ENCODE data around the gene KLHDC9.
"Not testable (repeated sequence)": the region's sequence is repeated elsewhere in the genome, so short reads cannot be mapped to it uniquely, and the experiment has no call there.

KLHDC9 gene, protein sequence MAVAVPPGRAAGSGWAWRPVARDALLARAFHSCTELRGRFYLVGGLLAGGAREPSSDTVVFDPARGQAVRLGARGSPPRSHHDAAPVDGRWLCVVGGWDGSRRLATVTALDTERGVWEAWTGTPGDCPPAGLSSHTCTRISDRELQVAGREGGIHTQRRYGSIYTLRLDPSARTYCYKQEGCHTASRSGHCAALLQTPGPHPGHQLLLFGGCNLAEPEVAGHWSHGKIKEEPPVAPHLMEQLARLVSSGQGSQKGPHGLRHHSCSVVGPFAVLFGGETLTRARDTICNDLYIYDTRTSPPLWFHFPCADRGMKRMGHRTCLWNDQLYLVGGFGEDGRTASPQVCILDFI

DNA sequence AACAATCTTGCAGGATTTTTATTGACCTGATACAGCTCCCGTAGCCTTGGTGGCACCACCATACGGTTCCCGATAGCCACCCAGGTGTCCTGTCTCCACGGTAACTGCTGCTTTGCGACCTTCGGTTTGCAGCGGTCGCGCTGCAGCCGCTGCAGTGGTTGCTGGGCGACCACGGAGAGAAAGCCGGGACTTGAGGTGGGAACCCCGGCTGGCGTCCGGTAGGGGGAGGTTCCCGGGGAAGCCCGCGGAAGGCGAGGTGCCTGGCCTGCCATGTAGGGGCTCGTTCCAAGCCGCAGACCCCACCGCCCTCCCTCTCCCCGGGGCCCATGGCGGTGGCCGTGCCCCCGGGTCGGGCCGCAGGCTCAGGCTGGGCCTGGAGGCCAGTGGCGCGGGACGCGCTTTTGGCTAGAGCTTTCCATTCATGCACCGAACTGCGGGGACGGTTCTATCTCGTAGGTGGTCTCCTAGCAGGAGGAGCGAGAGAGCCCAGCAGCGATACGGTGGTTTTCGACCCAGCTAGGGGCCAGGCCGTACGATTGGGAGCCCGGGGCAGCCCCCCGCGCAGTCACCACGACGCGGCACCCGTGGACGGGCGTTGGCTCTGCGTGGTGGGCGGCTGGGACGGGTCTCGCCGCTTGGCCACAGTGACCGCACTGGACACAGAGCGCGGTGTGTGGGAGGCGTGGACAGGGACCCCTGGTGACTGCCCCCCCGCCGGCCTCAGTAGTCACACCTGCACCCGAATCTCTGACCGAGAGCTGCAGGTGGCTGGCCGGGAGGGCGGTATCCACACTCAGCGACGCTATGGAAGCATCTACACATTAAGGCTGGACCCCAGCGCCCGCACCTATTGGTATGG, at the start of gene KLHDC9:
TSS of gene KLHDC9 (plus strand) at position 152 of the 859 bp plus-strand sequence. CDS start at position 327, 175 bp downstream.
- in situ Hi-C loops (cut with MboI; ENCODE audit: low sequenced_read_pairs): loop anchor here (10.0 kb wide), 2 partner anchors 104 to 374 kb away; no protein-coding TSS in a partner anchor
- Histone ChIP-seq H3K4me1 (no peaks in the 10 kb centered on the region), H3K9me3 (no peaks in the 10 kb centered on the region), H3K36me3 (replicated peaks) (peaks cover 28% of the 10 kb centered on the region), H3K27me3 (ENCODE audit: low read depth) (no peaks in the 10 kb centered on the region), H3K4me3 (no peak within 1 kb of the TSS)
- DNase-seq (ENCODE audit: low spot score in 2 of 2): no peak

DNA sequence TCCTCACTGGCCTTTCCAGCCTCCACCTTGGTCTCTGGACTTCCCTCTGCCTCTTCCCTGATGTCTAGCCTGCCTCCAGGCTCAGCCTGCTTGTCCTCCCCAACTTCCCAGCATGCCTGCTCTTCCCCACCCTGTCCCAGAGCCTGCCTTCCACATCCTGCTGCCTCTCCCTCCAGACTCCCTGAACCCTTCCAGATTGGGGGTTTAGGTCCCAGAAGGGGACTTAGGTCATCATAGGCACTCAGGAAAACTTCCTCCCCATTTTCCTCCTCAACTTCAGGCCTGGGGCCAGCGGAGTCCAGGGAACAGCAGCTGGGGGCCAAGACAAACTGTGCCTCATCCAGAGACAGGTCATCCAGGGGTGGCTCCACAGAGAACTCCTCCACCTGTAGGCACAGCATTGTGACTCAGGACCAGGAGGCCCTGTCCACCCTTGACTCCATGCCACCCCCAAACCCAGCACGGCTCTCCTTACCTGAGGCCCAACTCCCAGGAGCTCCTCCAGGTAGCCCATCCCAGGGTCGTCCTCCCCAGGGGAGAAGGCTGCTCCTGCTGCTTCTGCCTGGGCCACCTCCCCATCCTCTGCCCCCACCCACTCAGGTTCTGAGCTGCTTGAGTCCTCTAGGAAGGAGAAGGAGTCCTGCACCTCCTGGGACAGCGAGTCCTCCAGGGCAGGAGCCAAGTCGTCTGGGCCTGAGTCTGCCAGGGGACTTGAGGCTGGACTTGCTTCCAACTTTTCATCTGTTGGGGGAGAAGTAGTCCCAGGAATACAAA, 49.0 kb upstream of the KLHDC9 start:
- Histone ChIP-seq H3K36me3 (replicated peaks) (no peaks in the 10 kb centered on the region), H3K9me3 (peaks cover 9% of the 10 kb centered on the region), H3K4me3 (no peak overlapping the region), H3K4me1 (peaks cover 8% of the 10 kb centered on the region), H3K27me3 (ENCODE audit: low read depth) (no peaks in the 10 kb centered on the region)
- in situ Hi-C loops (cut with MboI; ENCODE audit: low sequenced_read_pairs): no loop called here
- DNase-seq (ENCODE audit: low spot score in 2 of 2): no peak

DNA sequence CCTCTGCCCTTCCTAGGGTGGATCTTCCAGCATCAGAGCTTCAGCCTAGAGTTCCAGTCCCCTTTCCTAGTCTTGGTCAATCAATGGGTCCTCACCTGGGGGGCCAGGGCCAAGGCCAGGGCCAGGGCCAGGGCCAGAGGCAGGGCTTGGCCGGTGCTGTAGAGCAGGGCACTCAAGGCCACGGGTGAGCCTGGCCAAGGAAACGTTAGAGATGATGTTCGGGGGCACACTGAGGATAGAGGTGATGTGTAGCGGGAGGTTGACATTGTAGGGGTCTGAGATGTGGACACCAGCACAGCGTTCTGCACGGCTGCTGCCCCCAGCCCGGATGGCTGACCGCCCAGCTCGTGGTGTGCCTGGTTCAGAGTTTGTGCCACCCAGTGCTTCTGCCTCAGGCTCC, 46.9 kb upstream of the KLHDC9 start:
- peaks cover 7% of the 10 kb centered on the region for H3K9me3 ChIP-seq
- DNase-seq (ENCODE audit: low spot score in 2 of 2): no peak
- no peak overlapping the region for H3K4me3 ChIP-seq
- in situ Hi-C loops (cut with MboI; ENCODE audit: low sequenced_read_pairs): no loop called here
- 0 out of 2 replicates have a peak, but pooled peaks cover 2% of the 10 kb centered on the region for H3K4me1 ChIP-seq
- no peaks in the 10 kb centered on the region for H3K36me3 ChIP-seq (replicated peaks)
- no peaks in the 10 kb centered on the region for H3K27me3 ChIP-seq (ENCODE audit: low read depth)

DNA sequence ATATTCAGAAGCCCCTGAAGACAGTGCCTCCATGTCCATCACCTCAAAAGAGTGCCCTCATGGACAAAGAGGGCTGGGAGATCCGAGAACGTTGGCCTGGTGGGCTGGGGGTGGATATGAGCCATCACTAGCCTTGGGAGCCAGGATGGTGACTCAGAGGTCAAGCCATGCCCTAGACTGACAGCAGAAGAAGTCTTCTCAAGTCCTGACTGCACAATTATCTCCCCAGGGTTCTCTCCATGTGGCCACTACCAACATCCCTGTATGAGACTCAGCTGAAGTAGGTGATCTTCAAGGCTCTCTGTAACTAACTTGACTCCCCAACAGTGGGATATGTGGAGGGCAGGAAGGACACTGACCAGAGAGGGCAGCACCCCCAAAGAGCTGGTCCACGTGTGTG, 45.3 kb upstream of the KLHDC9 start:
- Histone ChIP-seq H3K9me3 (no peaks in the 10 kb centered on the region; the same call in 1 of the 2 replicates), H3K4me1 (no peaks in the 10 kb centered on the region), H3K36me3 (replicated peaks) (no peaks in the 10 kb centered on the region), H3K4me3 (no peak overlapping the region), H3K27me3 (ENCODE audit: low read depth) (no peaks in the 10 kb centered on the region)
- DNase-seq (ENCODE audit: low spot score in 2 of 2): no peak
- in situ Hi-C loops (cut with MboI; ENCODE audit: low sequenced_read_pairs): no loop called here

DNA sequence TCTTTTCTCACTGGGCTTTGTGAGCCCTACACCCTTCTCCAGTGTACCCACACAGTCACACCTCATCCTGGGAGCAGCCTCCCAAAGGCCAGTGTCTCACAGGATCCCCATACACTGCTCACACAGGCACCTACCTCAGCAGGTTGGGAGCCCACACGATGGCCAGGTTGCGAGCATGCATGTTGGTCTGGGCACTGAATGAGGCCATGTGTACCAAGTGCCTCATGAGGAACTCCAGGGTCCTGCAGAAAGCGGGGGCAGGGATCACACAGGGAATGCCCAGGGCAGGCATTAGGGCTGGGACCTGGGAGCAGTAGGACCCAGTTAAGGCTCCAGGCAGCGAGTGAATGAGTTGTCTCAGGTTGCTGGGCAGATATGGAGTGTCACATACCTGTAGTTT, 43.9 kb upstream of the KLHDC9 start:
- H3K36me3 ChIP-seq (replicated peaks): no peaks in the 10 kb centered on the region

DNA sequence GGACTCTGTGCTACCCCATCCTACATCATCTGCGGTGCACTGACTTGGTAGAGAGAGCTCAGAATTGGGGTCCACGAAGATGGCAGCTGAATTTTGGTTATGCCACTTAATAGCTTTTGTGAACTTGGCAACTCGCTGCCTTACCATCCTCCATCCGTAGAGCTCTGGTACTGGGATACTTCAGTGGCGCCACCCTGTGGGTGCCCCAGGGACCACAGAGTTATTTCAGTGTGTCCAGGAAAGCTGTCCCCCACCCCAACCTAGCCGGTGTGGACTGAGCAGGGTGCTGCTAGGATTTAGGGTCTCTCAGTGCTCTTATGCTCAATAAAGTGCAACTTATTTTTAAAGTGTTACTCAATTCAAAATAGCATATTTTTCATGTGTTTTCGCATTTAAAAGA, 43.4 kb upstream of the KLHDC9 start:
- no peak overlapping the region for H3K4me3 ChIP-seq
- no peaks in the 10 kb centered on the region for H3K36me3 ChIP-seq (replicated peaks)
- H3K9me3 ChIP-seq: no peaks in the 10 kb centered on the region
- H3K4me1 ChIP-seq: no peaks in the 10 kb centered on the region
- no peaks in the 10 kb centered on the region for H3K27me3 ChIP-seq (ENCODE audit: low read depth)
- DNase-seq (ENCODE audit: low spot score in 2 of 2): no peak
- in situ Hi-C loops (cut with MboI; ENCODE audit: low sequenced_read_pairs): no loop called here

More for the DNA sequence above, 43.9 kb upstream of the KLHDC9 start:
- DNase-seq (ENCODE audit: low spot score in 2 of 2): no peak
- Histone ChIP-seq H3K27me3 (ENCODE audit: low read depth) (no peaks in the 10 kb centered on the region), H3K4me1 (no peaks in the 10 kb centered on the region), H3K4me3 (no peak overlapping the region), H3K9me3 (no peaks in the 10 kb centered on the region)
- in situ Hi-C loops (cut with MboI; ENCODE audit: low sequenced_read_pairs): no loop called here

DNA sequence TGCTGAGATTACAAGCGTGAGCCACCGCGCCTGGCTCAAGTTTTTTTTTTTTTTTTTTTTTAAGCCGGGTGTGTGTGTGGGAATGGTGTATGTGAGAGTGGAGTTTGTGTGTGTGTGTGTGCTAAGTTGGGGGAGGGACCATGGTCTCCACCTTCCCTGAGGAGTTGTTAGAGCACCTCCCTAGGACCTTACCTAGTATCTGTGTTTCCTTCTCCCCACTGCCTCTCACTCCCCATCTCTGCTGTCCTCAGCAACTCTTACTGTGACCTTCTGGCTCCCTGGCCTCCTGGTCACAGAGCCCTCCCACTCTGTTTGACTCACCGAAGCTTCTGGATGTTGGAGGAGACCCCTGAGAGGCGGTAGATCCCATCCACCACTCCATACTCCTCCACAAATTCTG, 38.9 kb upstream of the KLHDC9 start:
- in situ Hi-C loops (cut with MboI; ENCODE audit: low sequenced_read_pairs): no loop called here
- DNase-seq (ENCODE audit: low spot score in 2 of 2): no peak
- Histone ChIP-seq H3K27me3 (ENCODE audit: low read depth) (no peaks in the 10 kb centered on the region; the same call in 1 of the 2 replicates), H3K4me1 (no peaks in the 10 kb centered on the region), H3K4me3 (no peak overlapping the region), H3K36me3 (replicated peaks) (no peaks in the 10 kb centered on the region), H3K9me3 (no peaks in the 10 kb centered on the region)

DNA sequence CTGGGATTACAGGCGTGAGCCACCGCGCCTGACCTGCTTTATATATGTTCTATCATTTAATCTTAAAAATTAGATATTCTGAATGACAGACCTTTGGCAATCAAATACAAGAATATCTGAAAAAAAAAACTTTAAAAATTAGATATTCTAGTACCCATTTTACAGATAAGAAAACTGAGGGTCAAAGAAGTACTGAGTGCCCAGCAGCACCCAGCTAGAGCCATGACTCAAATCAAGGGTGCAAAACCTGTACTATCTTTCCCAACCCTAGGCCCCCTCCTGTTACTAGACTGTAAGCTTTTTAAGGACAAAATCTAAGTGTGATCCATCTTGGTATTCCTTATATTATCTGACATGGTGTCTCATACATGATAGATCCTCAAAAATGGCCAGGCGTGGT, 36.7 kb upstream of the KLHDC9 start:
- in situ Hi-C loops (cut with MboI; ENCODE audit: low sequenced_read_pairs): no loop called here
- Histone ChIP-seq H3K4me3 (no peak overlapping the region), H3K4me1 (no peaks in the 10 kb centered on the region), H3K9me3 (no peaks in the 10 kb centered on the region), H3K36me3 (replicated peaks) (no peaks in the 10 kb centered on the region), H3K27me3 (ENCODE audit: low read depth) (no peaks in the 10 kb centered on the region; the same call in 1 of the 2 replicates)
- no peak for DNase-seq (ENCODE audit: low spot score in 2 of 2)

DNA sequence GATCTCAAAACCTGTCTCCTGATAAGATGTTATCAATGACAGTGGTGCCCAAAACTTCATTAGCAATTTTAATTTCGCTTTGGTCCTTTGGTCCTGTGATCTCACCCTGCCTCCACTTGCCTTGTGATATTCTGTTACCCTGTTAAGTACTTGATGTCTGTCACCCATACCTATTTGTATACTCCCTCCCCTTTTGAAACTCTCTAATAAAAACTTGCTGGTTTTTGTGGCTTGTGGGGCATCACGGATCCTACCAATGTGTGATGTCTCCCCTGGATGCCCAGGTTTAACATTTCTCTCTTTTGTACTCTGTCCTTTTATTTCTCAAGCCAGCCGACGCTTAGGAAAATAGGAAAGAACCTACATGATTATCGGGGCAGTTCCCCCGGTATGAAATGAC, 34.2 kb upstream of the KLHDC9 start:
- H3K27me3 ChIP-seq (ENCODE audit: low read depth); H3K36me3 ChIP-seq (replicated peaks); H3K9me3 ChIP-seq; H3K4me3 ChIP-seq; H3K4me1 ChIP-seq; in situ Hi-C loops (cut with MboI; ENCODE audit: low sequenced_read_pairs); DNase-seq (ENCODE audit: low spot score in 2 of 2): not testable (repeated sequence)

DNA sequence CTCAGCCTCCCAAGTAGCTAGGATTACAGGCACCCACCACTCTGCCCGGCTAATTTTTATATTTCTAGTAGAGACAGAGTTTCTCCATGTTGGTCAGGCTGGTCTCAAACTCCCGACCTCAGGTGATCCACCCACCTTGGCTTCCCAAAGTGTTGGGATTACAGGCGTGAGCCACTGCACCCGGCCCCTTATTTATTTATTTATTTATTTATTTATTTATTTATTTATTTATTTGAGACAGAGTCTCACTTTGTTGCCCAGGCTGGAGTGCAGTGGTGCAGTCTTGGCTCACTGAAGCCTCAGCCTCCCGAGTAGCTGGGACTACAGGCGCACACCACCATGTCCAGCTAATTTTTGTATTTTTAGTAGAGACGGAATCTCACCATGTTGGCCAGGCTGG, 32.5 kb upstream of the KLHDC9 start:
- in situ Hi-C loops (cut with MboI; ENCODE audit: low sequenced_read_pairs); H3K36me3 ChIP-seq (replicated peaks); DNase-seq (ENCODE audit: low spot score in 2 of 2); H3K4me3 ChIP-seq; H3K27me3 ChIP-seq (ENCODE audit: low read depth); H3K9me3 ChIP-seq; H3K4me1 ChIP-seq: not testable (repeated sequence)

DNA sequence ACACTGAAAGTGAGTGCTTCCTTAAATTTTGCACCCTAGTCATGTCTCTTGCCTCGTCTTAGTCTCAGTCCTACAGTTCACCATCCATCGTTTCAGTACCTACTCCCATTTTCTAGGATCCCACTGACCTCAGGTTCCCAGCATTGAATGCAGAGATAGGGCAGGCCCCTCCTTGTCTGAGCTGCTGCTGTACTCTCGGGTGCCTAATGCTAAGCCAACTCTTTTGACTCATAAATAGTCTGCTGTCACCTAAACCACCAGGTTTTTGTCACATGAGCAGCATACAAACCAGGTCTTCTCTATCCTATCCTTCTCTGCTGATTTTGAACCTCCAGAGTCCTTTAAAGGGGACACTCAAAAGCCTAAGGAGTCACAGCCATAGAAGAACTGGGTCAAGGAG, 31.5 kb upstream of the KLHDC9 start:
- no peaks in the 10 kb centered on the region; the same call in 1 of the 2 replicates for H3K27me3 ChIP-seq (ENCODE audit: low read depth)
- no peaks in the 10 kb centered on the region for H3K4me1 ChIP-seq
- no peak overlapping the region for H3K4me3 ChIP-seq
- in situ Hi-C loops (cut with MboI; ENCODE audit: low sequenced_read_pairs): no loop called here
- H3K36me3 ChIP-seq (replicated peaks): no peaks in the 10 kb centered on the region
- DNase-seq (ENCODE audit: low spot score in 2 of 2): no peak
- H3K9me3 ChIP-seq: no peaks in the 10 kb centered on the region

DNA sequence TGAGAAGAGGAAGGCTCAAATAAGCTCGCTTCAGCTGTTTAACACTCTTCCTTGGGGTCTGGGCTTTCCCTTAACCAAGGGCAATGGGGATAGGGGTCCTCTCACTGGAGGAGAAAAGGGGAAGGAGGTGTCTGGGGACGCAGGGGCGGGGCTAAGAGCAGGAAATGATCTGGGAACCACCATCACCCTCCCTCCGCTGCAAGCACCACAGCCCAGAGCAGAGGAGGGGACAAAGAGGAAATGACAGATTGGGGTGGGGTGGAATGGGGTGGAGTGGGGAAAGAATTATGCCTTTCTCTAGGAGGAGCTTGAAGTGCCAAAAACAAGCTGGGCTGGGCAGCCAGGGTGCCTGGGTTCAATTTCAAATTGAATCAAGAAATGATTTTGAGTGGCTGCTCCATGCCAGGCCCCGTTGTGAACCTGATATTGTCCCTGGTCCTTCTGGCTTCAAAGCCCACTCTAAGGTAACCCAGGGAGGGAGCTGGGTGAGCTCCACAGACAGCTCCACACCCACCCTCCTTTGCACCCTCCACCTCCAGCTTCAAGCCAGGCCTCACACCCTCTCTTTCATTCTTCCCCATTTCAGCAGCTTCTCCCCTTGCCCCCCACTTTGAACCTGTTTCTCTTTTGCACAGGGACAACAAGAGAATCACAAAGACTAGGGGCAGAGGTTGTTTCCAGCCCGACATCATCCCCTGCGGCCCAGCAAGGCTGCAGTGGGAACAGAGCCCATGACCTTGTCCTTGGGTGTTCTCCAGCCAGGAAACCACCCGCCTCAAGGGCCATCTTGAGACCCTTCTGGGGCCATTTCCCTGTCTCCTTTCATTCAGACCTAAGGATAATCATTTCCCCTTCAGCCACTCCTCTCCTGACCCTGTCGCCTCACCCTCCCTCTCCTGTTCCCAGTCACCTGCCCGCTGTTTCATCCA, 29.6 kb upstream of the KLHDC9 start:
- in situ Hi-C loops (cut with MboI; ENCODE audit: low sequenced_read_pairs): no loop called here
- no peak for DNase-seq (ENCODE audit: low spot score in 2 of 2)
- Histone ChIP-seq H3K36me3 (replicated peaks) (no peaks in the 10 kb centered on the region), H3K4me3 (no peak overlapping the region), H3K4me1 (no peaks in the 10 kb centered on the region), H3K9me3 (no peaks in the 10 kb centered on the region), H3K27me3 (ENCODE audit: low read depth) (no peaks in the 10 kb centered on the region; the same call in 1 of the 2 replicates)

DNA sequence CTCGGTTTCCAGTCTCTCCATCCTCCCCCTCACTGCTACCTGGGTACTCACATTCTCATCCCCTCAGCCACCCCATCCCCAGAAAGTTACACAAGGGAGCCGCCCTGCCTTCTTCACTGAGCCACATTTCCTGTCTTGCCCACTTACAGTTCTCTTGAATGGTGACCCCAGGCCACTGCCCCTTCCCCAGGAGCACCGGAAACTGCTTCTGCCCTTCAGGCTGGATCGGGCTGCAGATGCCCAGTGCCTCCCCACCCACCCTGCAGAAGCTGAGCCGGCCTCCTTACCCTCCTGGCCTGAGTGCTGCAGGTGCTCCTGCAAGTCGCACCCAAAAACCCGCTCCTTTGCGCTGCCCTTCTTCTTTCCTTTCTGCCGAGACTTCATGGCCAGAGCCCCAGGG, 28.9 kb upstream of the KLHDC9 start:
- Histone ChIP-seq H3K9me3 (no peaks in the 10 kb centered on the region), H3K36me3 (replicated peaks) (no peaks in the 10 kb centered on the region), H3K4me1 (no peaks in the 10 kb centered on the region), H3K4me3 (no peak overlapping the region), H3K27me3 (ENCODE audit: low read depth) (no peaks in the 10 kb centered on the region)
- DNase-seq (ENCODE audit: low spot score in 2 of 2): no peak
- in situ Hi-C loops (cut with MboI; ENCODE audit: low sequenced_read_pairs): no loop called here
